Measurements from ENCODE around the gene KRTAP5-4.

- TF ChIP-seq, protein P1, sequence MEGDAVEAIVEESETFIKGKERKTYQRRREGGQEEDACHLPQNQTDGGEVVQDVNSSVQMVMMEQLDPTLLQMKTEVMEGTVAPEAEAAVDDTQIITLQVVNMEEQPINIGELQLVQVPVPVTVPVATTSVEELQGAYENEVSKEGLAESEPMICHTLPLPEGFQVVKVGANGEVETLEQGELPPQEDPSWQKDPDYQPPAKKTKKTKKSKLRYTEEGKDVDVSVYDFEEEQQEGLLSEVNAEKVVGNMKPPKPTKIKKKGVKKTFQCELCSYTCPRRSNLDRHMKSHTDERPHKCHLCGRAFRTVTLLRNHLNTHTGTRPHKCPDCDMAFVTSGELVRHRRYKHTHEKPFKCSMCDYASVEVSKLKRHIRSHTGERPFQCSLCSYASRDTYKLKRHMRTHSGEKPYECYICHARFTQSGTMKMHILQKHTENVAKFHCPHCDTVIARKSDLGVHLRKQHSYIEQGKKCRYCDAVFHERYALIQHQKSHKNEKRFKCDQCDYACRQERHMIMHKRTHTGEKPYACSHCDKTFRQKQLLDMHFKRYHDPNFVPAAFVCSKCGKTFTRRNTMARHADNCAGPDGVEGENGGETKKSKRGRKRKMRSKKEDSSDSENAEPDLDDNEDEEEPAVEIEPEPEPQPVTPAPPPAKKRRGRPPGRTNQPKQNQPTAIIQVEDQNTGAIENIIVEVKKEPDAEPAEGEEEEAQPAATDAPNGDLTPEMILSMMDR (IDR thresholded peaks at IDR 0.05; ENCODE audit: low read length): no peak
- no peak for TF ChIP-seq EZH2 (optimal IDR thresholded peaks at IDR 0.05; ENCODE audit: low read depth, low read length)
Observed at GRCh38 chr11:1603629-1604028, 18.3 kb downstream of the KRTAP5-4 start.
